ENCODE measurements around the gene COL23A1. TPM values are rescaled to one million over a fixed set of nuclear protein-coding genes. Genes with fewer than 3 reads are reported as not detected.

The COL23A1 gene
- total RNA-seq, 1 experiment from 2014 or later, result 0.18 TPM

- Mint-ChIP-seq H3K4me3 (ENCODE audit: unreplicated experiment) (no peak overlapping the region), H3K27me3 (ENCODE audit: insufficient read depth, unreplicated experiment) (no peaks in the 10 kb centered on the region), H3K4me1 (ENCODE audit: low read depth, unreplicated experiment) (no peaks in the 10 kb centered on the region), H3K36me3 (ENCODE audit: insufficient read depth, unreplicated experiment) (peaks cover 88% of the 10 kb centered on the region), H3K27ac (ENCODE audit: unreplicated experiment) (no peak overlapping the region), H3K9me3 (ENCODE audit: unreplicated experiment) (peaks cover 8% of the 10 kb centered on the region)
- no peak overlapping the region for H3K4me3 ChIP-seq (ENCODE audit: low read depth, low read length)
- intact Hi-C loops (cut with micrococcal nuclease; ENCODE audit: unreplicated experiment), result no loop called here
- BruUV-seq (replicated peaks), result no TSS peak
- 0 out of 2 replicates have a peak, but pooled peaks cover 1% of the 10 kb centered on the region for H3K36me3 ChIP-seq (ENCODE audit: control insufficient read depth, insufficient read depth, low read length)
- no peaks in the 10 kb centered on the region for H3K27me3 ChIP-seq (replicated peaks; ENCODE audit: control insufficient read depth, insufficient read depth, low read length)
- CTCF ChIA-PET, result no interaction called here
- H3K9me3 ChIP-seq, result 0 out of 2 replicates have a peak, but pooled peaks cover 3% of the 10 kb centered on the region
- H3K4me1 ChIP-seq, result no peaks in the 10 kb centered on the region
- DNase-seq, result no peak
- no peak for TF ChIP-seq CTCF (IDR thresholded peaks at IDR 0.05; ENCODE audit: insufficient read depth in 1 of 2, low read depth in 1 of 2, low read length in 1 of 2, severe bottlenecking in 1 of 2, unreplicated experiment in 1 of 2)
- POLR2A ChIA-PET, result no interaction called here
Measured at GRCh38 chr5:178612299-178612698, 22.1 kb upstream of the COL23A1 start.

GRCh38 chr5:178606269-178606668, 16.1 kb upstream of the COL23A1 start:
- TF ChIP-seq CTCF (IDR thresholded peaks at IDR 0.05; ENCODE audit: insufficient read depth in 1 of 2, low read depth in 1 of 2, low read length in 1 of 2, severe bottlenecking in 1 of 2, unreplicated experiment in 1 of 2), result no peak
- no peaks in the 10 kb centered on the region for H3K4me1 ChIP-seq
- no peak for DNase-seq
- no peaks in the 10 kb centered on the region for H3K27me3 ChIP-seq (replicated peaks; ENCODE audit: control insufficient read depth, insufficient read depth, low read length)
- no peak overlapping the region for H3K4me3 ChIP-seq (ENCODE audit: low read depth, low read length)
- ChIA-PET CTCF (no interaction called here), POLR2A (no interaction called here)
- intact Hi-C loops (cut with micrococcal nuclease; ENCODE audit: unreplicated experiment), result no loop called here
- no TSS peak for BruUV-seq (replicated peaks)
- Mint-ChIP-seq H3K27ac (ENCODE audit: unreplicated experiment) (no peak overlapping the region), H3K36me3 (ENCODE audit: insufficient read depth, unreplicated experiment) (peaks cover 98% of the 10 kb centered on the region), H3K27me3 (ENCODE audit: insufficient read depth, unreplicated experiment) (no peaks in the 10 kb centered on the region), H3K4me1 (ENCODE audit: low read depth, unreplicated experiment) (no peaks in the 10 kb centered on the region), H3K4me3 (ENCODE audit: unreplicated experiment) (peak overlapping the region; percentile 33), H3K9me3 (ENCODE audit: unreplicated experiment) (peaks cover 10% of the 10 kb centered on the region)
- peaks cover 16% of the 10 kb centered on the region for H3K9me3 ChIP-seq
- H3K36me3 ChIP-seq (ENCODE audit: control insufficient read depth, insufficient read depth, low read length), result peaks cover 7% of the 10 kb centered on the region

GRCh38 chr5:178605788-178606187, 15.6 kb upstream of the COL23A1 start:
- Mint-ChIP-seq H3K4me3 (ENCODE audit: unreplicated experiment) (no peak overlapping the region), H3K9me3 (ENCODE audit: unreplicated experiment) (peaks cover 10% of the 10 kb centered on the region), H3K4me1 (ENCODE audit: low read depth, unreplicated experiment) (no peaks in the 10 kb centered on the region), H3K27ac (ENCODE audit: unreplicated experiment) (no peak overlapping the region), H3K36me3 (ENCODE audit: insufficient read depth, unreplicated experiment) (peaks cover 98% of the 10 kb centered on the region), H3K27me3 (ENCODE audit: insufficient read depth, unreplicated experiment) (no peaks in the 10 kb centered on the region)
- Histone ChIP-seq H3K36me3 (ENCODE audit: control insufficient read depth, insufficient read depth, low read length) (peaks cover 7% of the 10 kb centered on the region), H3K9me3 (peaks cover 16% of the 10 kb centered on the region), H3K4me1 (no peaks in the 10 kb centered on the region), H3K27me3 (replicated peaks; ENCODE audit: control insufficient read depth, insufficient read depth, low read length) (no peaks in the 10 kb centered on the region), H3K4me3 (ENCODE audit: low read depth, low read length) (no peak overlapping the region)
- intact Hi-C loops (cut with micrococcal nuclease; ENCODE audit: unreplicated experiment), result no loop called here
- POLR2A ChIA-PET, result no interaction called here
- TF ChIP-seq CTCF (IDR thresholded peaks at IDR 0.05; ENCODE audit: insufficient read depth in 1 of 2, low read depth in 1 of 2, low read length in 1 of 2, severe bottlenecking in 1 of 2, unreplicated experiment in 1 of 2), result no peak
- CTCF ChIA-PET, result no interaction called here
- no peak for DNase-seq
- BruUV-seq (replicated peaks), result no TSS peak

Measured in Caco-2 (cell line).